HG02798 (cell line): ENCODE data around the gene MUC13.
A peak's percentile ranks its signal among the peaks of the same experiment; 100 is the strongest.
"Not testable (repeated sequence)": the region's sequence is repeated elsewhere in the genome, so short reads cannot be mapped to it uniquely, and the experiment has no call there.

Experiments used
- ATAC-seq: cut with Tn5 transposase; IDR thresholded peaks from one replicate; pipeline ENCODE4 v1.9.1; 2021; ENCODE audit warnings: mild to moderate bottlenecking; ENCODE audit not compliant: unreplicated experiment, poor library complexity

Gene MUC13

GRCh38 chr3:124934577-124934976 lies at the start of gene MUC13:
TSS of gene MUC13 (minus strand) at chr3:124934751. CDS start at chr3:124934712, 39 bp downstream.
- peak; percentile 44 for ATAC-seq

GRCh38 chr3:124982855-124983254 lies 48.3 kb upstream of the MUC13 start:
- no peak for ATAC-seq

GRCh38 chr3:124981472-124981871 lies 46.9 kb upstream of the MUC13 start:
- ATAC-seq, result no peak

- no peak for ATAC-seq
Measured at GRCh38 chr3:124978627-124979026, 44.1 kb upstream of the MUC13 start.

GRCh38 chr3:124976383-124976782 lies 41.8 kb upstream of the MUC13 start:
- no peak for ATAC-seq

- ATAC-seq, result no peak
Measured at GRCh38 chr3:124974691-124975090, 40.1 kb upstream of the MUC13 start.

GRCh38 chr3:124973290-124973689 lies 38.7 kb upstream of the MUC13 start:
- no peak for ATAC-seq

- no peak for ATAC-seq
Measured at GRCh38 chr3:124972457-124972856, 37.9 kb upstream of the MUC13 start.

- no peak for ATAC-seq
Measured at GRCh38 chr3:124969963-124970722, 35.6 kb upstream of the MUC13 start.

GRCh38 chr3:124969190-124969589 lies 34.6 kb upstream of the MUC13 start:
- no peak for ATAC-seq

GRCh38 chr3:124967964-124968363 lies 33.4 kb upstream of the MUC13 start:
- ATAC-seq, result no peak

- no peak for ATAC-seq
Measured at GRCh38 chr3:124966521-124967445, 32.2 kb upstream of the MUC13 start.

GRCh38 chr3:124965413-124965812 lies 30.9 kb upstream of the MUC13 start:
- no peak for ATAC-seq

GRCh38 chr3:124964387-124964786 lies 29.8 kb upstream of the MUC13 start:
- no peak for ATAC-seq

- no peak for ATAC-seq
Measured at GRCh38 chr3:124963755-124964154, 29.2 kb upstream of the MUC13 start.

GRCh38 chr3:124962403-124962940 lies 27.9 kb upstream of the MUC13 start:
- ATAC-seq, result no peak

GRCh38 chr3:124960698-124961097 lies 26.1 kb upstream of the MUC13 start:
- ATAC-seq, result no peak

- no peak for ATAC-seq
Measured at GRCh38 chr3:124960105-124960504, 25.6 kb upstream of the MUC13 start.

GRCh38 chr3:124957951-124958350 lies 23.4 kb upstream of the MUC13 start:
- ATAC-seq, result not testable (repeated sequence)

GRCh38 chr3:124952282-124952855 lies 17.8 kb upstream of the MUC13 start:
- no peak for ATAC-seq
